Caco-2 (cell line): Measurements from ENCODE around the gene SLC25A3. TPM values are rescaled to one million over a fixed set of nuclear protein-coding genes. Genes with fewer than 3 reads are reported as not detected.

Experiments
- BruUV-seq: library from RNA; stranded (reverse); fragments of 400-500 nt; replicated peaks from 2 replicates; lab custom pipeline; 2021; lab: Mats Ljungman, UMichigan
- CTCF ChIA-PET: fragments of 300-600 bp; sonication (Branson Sonifier 250); formaldehyde crosslinking; loops from one replicate; lab custom pipeline; 2022; ENCODE audit warnings: antibody characterized with exemption; lab: Charles Lee
- POLR2A ChIA-PET: fragments of 300-600 bp; sonication (Branson Sonifier 250); formaldehyde crosslinking; loops from one replicate; lab custom pipeline; 2022; ENCODE audit warnings: antibody characterized with exemption; lab: Charles Lee
- DNase-seq, 2 experiments: peaks; one replicate each; pipeline versions ENCODE4 v3.0.0 to v3.0.0-alpha.2; 2020 to 2022
- H3K27me3 ChIP-seq: replicated peaks from 2 replicates; pipeline ENCODE4 v1.6.0; 2011; ENCODE audit warnings: low read length; ENCODE audit not compliant: control insufficient read depth, insufficient read depth
- H3K36me3 ChIP-seq: 2 replicates; pipeline ENCODE4 v1.5.1; 2011; ENCODE audit warnings: low read length; ENCODE audit not compliant: control insufficient read depth, insufficient read depth
- H3K4me1 ChIP-seq: fragments of 250-450 bp; sonication (Bioruptor Pico); 2 replicates; pipeline ENCODE4 v1.5.1; 2020; ENCODE audit warnings: mild to moderate bottlenecking
- H3K4me3 ChIP-seq: 2 replicates; pipeline ENCODE4 v1.5.1; 2011; ENCODE audit warnings: low read depth, mild to moderate bottlenecking, control low read depth, low read length
- H3K9me3 ChIP-seq: fragments of 250-450 bp; sonication (Bioruptor Pico); 2 replicates; pipeline ENCODE4 v1.5.1; 2020; ENCODE audit warnings: mild to moderate bottlenecking, moderate library complexity
- H3K27ac Mint-ChIP-seq: one replicate; pipeline ENCODE4 v1.8.0; 2022; ENCODE audit warnings: mixed read lengths; ENCODE audit not compliant: unreplicated experiment
- H3K27me3 Mint-ChIP-seq: one replicate; pipeline ENCODE4 v1.8.0; 2022; ENCODE audit warnings: mixed read lengths; ENCODE audit not compliant: insufficient read depth, unreplicated experiment
- H3K36me3 Mint-ChIP-seq: one replicate; pipeline ENCODE4 v1.8.0; 2022; ENCODE audit warnings: mild to moderate bottlenecking, mixed read lengths; ENCODE audit not compliant: insufficient read depth, unreplicated experiment
- H3K4me1 Mint-ChIP-seq: one replicate; pipeline ENCODE4 v1.8.0; 2022; ENCODE audit warnings: low read depth, mixed read lengths; ENCODE audit not compliant: unreplicated experiment
- H3K4me3 Mint-ChIP-seq: one replicate; pipeline ENCODE4 v1.8.0; 2022; ENCODE audit warnings: mild to moderate bottlenecking, moderate library complexity, mixed read lengths; ENCODE audit not compliant: unreplicated experiment
- H3K9me3 Mint-ChIP-seq: one replicate; pipeline ENCODE4 v1.8.0; 2022; ENCODE audit warnings: mixed read lengths; ENCODE audit not compliant: unreplicated experiment
- intact Hi-C: fragments of 100-400 bp; cut with micrococcal nuclease; formaldehyde crosslinking; loops from one replicate; pipeline ENCODE4 v1.10.0; 2022; ENCODE audit not compliant: unreplicated experiment
- total RNA-seq: library from RNA; stranded (reverse); gene quantifications from 2 replicates; pipeline ENCODE4 v1.2.3, GENCODE V29; 2022
- TF ChIP-seq, protein P1 (sequence below), 2 experiments: fragments of 200-600 bp in 1 of 2; IDR thresholded peaks; 1 replicate in 1 of 2; 2 replicates in 1 of 2; pipeline versions ENCODE4 v1.5.1 to v1.8.0; 2011 to 2022; ENCODE audit warnings: antibody characterized with exemption in 1 of 2, control low read depth in 1 of 2, inconsistent platforms in 1 of 2, low read depth in 1 of 2, low read length in 1 of 2, mild to moderate bottlenecking in 1 of 2, moderate library complexity in 1 of 2; ENCODE audit not compliant: insufficient read depth in 1 of 2, severe bottlenecking in 1 of 2, unreplicated experiment in 1 of 2

SLC25A3 gene
- total RNA-seq, 1 experiment from 2014 or later: 888 TPM

- Histone ChIP-seq H3K36me3 (no peaks in the 10 kb centered on the region), H3K4me3 (no peak overlapping the region), H3K9me3 (no peaks in the 10 kb centered on the region), H3K4me1 (peaks cover 44% of the 10 kb centered on the region), H3K27me3 (no peaks in the 10 kb centered on the region)
- H3K9me3 Mint-ChIP-seq: no peaks in the 10 kb centered on the region
- TF ChIP-seq, protein P1, sequence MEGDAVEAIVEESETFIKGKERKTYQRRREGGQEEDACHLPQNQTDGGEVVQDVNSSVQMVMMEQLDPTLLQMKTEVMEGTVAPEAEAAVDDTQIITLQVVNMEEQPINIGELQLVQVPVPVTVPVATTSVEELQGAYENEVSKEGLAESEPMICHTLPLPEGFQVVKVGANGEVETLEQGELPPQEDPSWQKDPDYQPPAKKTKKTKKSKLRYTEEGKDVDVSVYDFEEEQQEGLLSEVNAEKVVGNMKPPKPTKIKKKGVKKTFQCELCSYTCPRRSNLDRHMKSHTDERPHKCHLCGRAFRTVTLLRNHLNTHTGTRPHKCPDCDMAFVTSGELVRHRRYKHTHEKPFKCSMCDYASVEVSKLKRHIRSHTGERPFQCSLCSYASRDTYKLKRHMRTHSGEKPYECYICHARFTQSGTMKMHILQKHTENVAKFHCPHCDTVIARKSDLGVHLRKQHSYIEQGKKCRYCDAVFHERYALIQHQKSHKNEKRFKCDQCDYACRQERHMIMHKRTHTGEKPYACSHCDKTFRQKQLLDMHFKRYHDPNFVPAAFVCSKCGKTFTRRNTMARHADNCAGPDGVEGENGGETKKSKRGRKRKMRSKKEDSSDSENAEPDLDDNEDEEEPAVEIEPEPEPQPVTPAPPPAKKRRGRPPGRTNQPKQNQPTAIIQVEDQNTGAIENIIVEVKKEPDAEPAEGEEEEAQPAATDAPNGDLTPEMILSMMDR (IDR thresholded peaks at IDR 0.05; ENCODE audit: insufficient read depth in 1 of 2, low read depth in 1 of 2, low read length in 1 of 2, severe bottlenecking in 1 of 2, unreplicated experiment in 1 of 2): no peak
- H3K4me3 Mint-ChIP-seq: no peak overlapping the region
- H3K27ac Mint-ChIP-seq: no peak overlapping the region
- intact Hi-C loops: no loop called here
- no peaks in the 10 kb centered on the region for H3K36me3 Mint-ChIP-seq
- ChIA-PET POLR2A (interaction anchor here (1.6 kb wide), 1 partner anchor 15 kb away, joined by 10 read pairs; the partner anchor contains the start of gene SLC25A3), CTCF (interaction anchor here (1.2 to 2.6 kb wide), 2 partner anchors 12 to 13 kb away, joined by 4 to 8 read pairs; no protein-coding TSS in a partner anchor)
- no TSS peak for BruUV-seq
- peaks cover 14% of the 10 kb centered on the region for H3K4me1 Mint-ChIP-seq
- no peaks in the 10 kb centered on the region for H3K27me3 Mint-ChIP-seq
- DNase-seq: no peak
These were observed 15.1 kb upstream of the SLC25A3 start for GRCh38 chr12:98578392-98578791.

- Histone ChIP-seq H3K4me3 (no peak overlapping the region), H3K27me3 (no peaks in the 10 kb centered on the region), H3K36me3 (no peaks in the 10 kb centered on the region), H3K4me1 (peaks cover 39% of the 10 kb centered on the region), H3K9me3 (no peaks in the 10 kb centered on the region)
- Mint-ChIP-seq H3K27ac (no peak overlapping the region), H3K4me3 (no peak overlapping the region), H3K36me3 (no peaks in the 10 kb centered on the region), H3K27me3 (no peaks in the 10 kb centered on the region), H3K9me3 (no peaks in the 10 kb centered on the region), H3K4me1 (peaks cover 14% of the 10 kb centered on the region)
- no peak for DNase-seq
- BruUV-seq: no TSS peak
- intact Hi-C loops: loop anchor here (1.0 kb wide), 1 partner anchor 35 kb away; no protein-coding TSS in a partner anchor
- CTCF ChIA-PET: interaction anchor here (1.2 to 2.6 kb wide), 2 partner anchors 12 kb away, joined by 4 to 8 read pairs; no protein-coding TSS in a partner anchor
- POLR2A ChIA-PET: interaction anchor here (1.6 kb wide), 1 partner anchor 15 kb away, joined by 10 read pairs; the partner anchor contains the start of gene SLC25A3
- TF ChIP-seq, protein P1 (IDR thresholded peaks at IDR 0.05; ENCODE audit: insufficient read depth in 1 of 2, low read depth in 1 of 2, low read length in 1 of 2, severe bottlenecking in 1 of 2, unreplicated experiment in 1 of 2): no peak
These were observed 14.7 kb upstream of the SLC25A3 start for GRCh38 chr12:98578821-98579220.

DNA sequence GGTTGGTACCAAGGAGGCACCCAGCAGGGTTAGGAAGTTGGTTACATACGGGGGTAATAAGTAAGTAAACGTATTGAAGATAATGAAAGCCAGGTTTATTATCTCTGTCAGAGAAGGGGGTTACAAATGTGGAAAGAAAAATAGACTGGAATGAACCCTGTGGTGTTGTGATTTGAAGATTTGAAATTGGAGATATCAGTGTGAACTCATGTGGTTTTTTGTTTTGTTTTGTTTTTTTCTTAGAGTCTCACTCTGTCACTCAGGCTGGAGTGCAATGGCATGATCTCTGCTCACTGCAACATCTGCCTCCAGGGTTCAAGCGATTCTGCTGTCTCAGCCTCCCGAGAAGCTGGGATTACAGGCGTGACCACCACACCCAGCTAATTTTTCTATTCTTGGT lies 14.1 kb upstream of the SLC25A3 start:
- Mint-ChIP-seq H3K4me3 (no peak overlapping the region), H3K27ac (no peak overlapping the region), H3K27me3 (no peaks in the 10 kb centered on the region), H3K36me3 (no peaks in the 10 kb centered on the region), H3K9me3 (no peaks in the 10 kb centered on the region), H3K4me1 (peaks cover 14% of the 10 kb centered on the region)
- DNase-seq: no peak
- BruUV-seq: no TSS peak
- no peaks in the 10 kb centered on the region for H3K27me3 ChIP-seq
- H3K9me3 ChIP-seq: no peaks in the 10 kb centered on the region
- CTCF ChIA-PET: interaction anchor here (1.2 to 2.6 kb wide), 2 partner anchors 12 kb away, joined by 4 to 8 read pairs; no protein-coding TSS in a partner anchor
- H3K36me3 ChIP-seq: no peaks in the 10 kb centered on the region
- no peak overlapping the region for H3K4me3 ChIP-seq
- H3K4me1 ChIP-seq: peaks cover 35% of the 10 kb centered on the region
- intact Hi-C loops: loop anchor here (1.0 kb wide), 1 partner anchor 35 kb away; no protein-coding TSS in a partner anchor
- TF ChIP-seq, protein P1 (IDR thresholded peaks at IDR 0.05; ENCODE audit: insufficient read depth in 1 of 2, low read depth in 1 of 2, low read length in 1 of 2, severe bottlenecking in 1 of 2, unreplicated experiment in 1 of 2): no peak
- POLR2A ChIA-PET: interaction anchor here (1.6 kb wide), 1 partner anchor 14 kb away, joined by 10 read pairs; the partner anchor contains the start of gene SLC25A3
